HCT116 (cell line): ENCODE data around the gene LRP4. TPM values are rescaled to one million over a fixed set of nuclear protein-coding genes. Genes with fewer than 3 reads are reported as not detected.

Experiments
- ATAC-seq: fragments of 200-7000 bp; cut with Tn5 transposase; 2 replicates; pipeline ENCODE4 v1.9.1; 2020; ENCODE audit warnings: mild to moderate bottlenecking, moderate library complexity
- BruUV-seq: library from RNA; stranded (reverse); fragments of 400-500 nt; replicated peaks from 2 replicates; lab custom pipeline; 2021; lab: Mats Ljungman, UMichigan
- CTCF ChIA-PET: fragments of 300-600 bp; sonication (Branson Sonifier 250); formaldehyde crosslinking; loops from one replicate; lab custom pipeline; 2021; ENCODE audit warnings: antibody characterized with exemption; lab: Charles Lee
- POLR2A ChIA-PET: fragments of 300-600, 350-600 bp; sonication (Branson Sonifier 250); formaldehyde crosslinking; loops from one replicate; lab custom pipeline; 2021; ENCODE audit warnings: antibody characterized with exemption; lab: Charles Lee
- RAD21 ChIA-PET, 2 experiments: fragments of 300-600 bp; sonication (Branson Sonifier 250); formaldehyde crosslinking; loops; one replicate each; lab custom pipeline; 2023; ENCODE audit warnings: low total read pairs in 2 of 2; ENCODE audit not compliant: uncharacterized antibody in 2 of 2, unreplicated experiment in 2 of 2, low non-redundant PET in 1 of 2; lab: Charles Lee
- DNase-seq: peaks from one replicate; pipeline ENCODE4 v3.0.0-alpha.2; 2010; ENCODE audit warnings: low read depth, low spot score
- H2AFZ ChIP-seq: fragments of 200-600 bp; shearing (Covaris generic), sonication (generic); 2 replicates; pipeline ENCODE4 v1.6.1; 2017; ENCODE audit warnings: low read depth, mixed run types, mixed read lengths, antibody characterized with exemption, low read length; ENCODE audit not compliant: poor library complexity, severe bottlenecking
- H3K27ac ChIP-seq: 2 replicates; pipeline ENCODE4 v1.5.1; 2012; ENCODE audit warnings: low read depth, low read length
- H3K27me3 ChIP-seq: fragments of 200-600 bp; sonication (generic); 2 replicates; pipeline ENCODE4 v1.6.1; 2016; ENCODE audit warnings: mixed run types, low read length, mixed read lengths; ENCODE audit not compliant: insufficient read depth
- H3K36me3 ChIP-seq, 2 experiments: fragments of 200-500 bp in 1 of 2; fragments of 200-600 bp in 1 of 2; sonication (Bioruptor generic) in 1 of 2; sonication (generic) in 1 of 2; 2 replicates each; pipeline versions ENCODE4 v1.5.1 to v1.6.1; 2014 to 2016; ENCODE audit warnings: low read length in 2 of 2, inconsistent platforms in 1 of 2, mixed read lengths in 1 of 2, mixed run types in 1 of 2; ENCODE audit not compliant: insufficient read depth in 2 of 2, control insufficient read depth in 1 of 2
- H3K4me1 ChIP-seq, 2 experiments: fragments of 200-600 bp in 1 of 2; sonication (generic) in 1 of 2; 2 replicates each; pipeline versions ENCODE4 v1.5.1 to v1.6.1; 2012 to 2017; ENCODE audit warnings: low read length in 2 of 2, inconsistent platforms in 1 of 2, mild to moderate bottlenecking in 1 of 2, mixed read lengths in 1 of 2, mixed run types in 1 of 2, moderate library complexity in 1 of 2; ENCODE audit not compliant: insufficient read depth in 2 of 2, control insufficient read depth in 1 of 2
- H3K4me2 ChIP-seq: fragments of 200-600 bp; sonication (generic); 2 replicates; pipeline ENCODE4 v1.6.1; 2017; ENCODE audit warnings: mixed run types, low read length, mixed read lengths
- H3K4me3 ChIP-seq, 2 experiments: fragments of 200-600 bp in 1 of 2; sonication (generic) in 1 of 2; replicated peaks in 1 of 2; 2 replicates each; pipeline ENCODE4 v1.5.1; 2011 to 2016; ENCODE audit warnings: low read length in 2 of 2, control low read depth in 1 of 2, low read depth in 1 of 2, mild to moderate bottlenecking in 1 of 2, mixed read lengths in 1 of 2, mixed run types in 1 of 2
- H3K79me2 ChIP-seq: fragments of 200-600 bp; sonication (generic); 2 replicates; pipeline ENCODE4 v1.6.1; 2017; ENCODE audit warnings: mild to moderate bottlenecking, mixed run types, low read length, moderate library complexity, mixed read lengths; ENCODE audit not compliant: insufficient read depth
- H3K9ac ChIP-seq: fragments of 200-600 bp; sonication (generic); 2 replicates; pipeline ENCODE4 v1.6.1; 2016; ENCODE audit warnings: low read length, mixed read lengths
- H3K9me2 ChIP-seq: fragments of 200-600 bp; sonication (generic), shearing (Covaris generic); 2 replicates; pipeline ENCODE4 v1.6.1; 2017; ENCODE audit warnings: mixed run types, mild to moderate bottlenecking, moderate library complexity; ENCODE audit not compliant: insufficient read depth
- H3K9me3 ChIP-seq, 2 experiments: fragments of 200-500 bp in 1 of 2; fragments of 200-600 bp in 1 of 2; sonication (Bioruptor generic) in 1 of 2; sonication (generic) in 1 of 2; 2 replicates each; pipeline ENCODE4 v1.6.1; 2014 to 2017; ENCODE audit warnings: low read length in 2 of 2, mixed read lengths in 2 of 2, inconsistent platforms in 1 of 2, low read depth in 1 of 2, mild to moderate bottlenecking in 1 of 2, mixed run types in 1 of 2, moderate library complexity in 1 of 2; ENCODE audit not compliant: control insufficient read depth in 1 of 2, insufficient read depth in 1 of 2
- H4K20me1 ChIP-seq: fragments of 200-600 bp; sonication (generic), shearing (Covaris generic); 2 replicates; pipeline ENCODE4 v1.6.1; 2017; ENCODE audit warnings: mixed run types, mild to moderate bottlenecking, moderate library complexity; ENCODE audit not compliant: insufficient read depth
- CEBPB ChIP-seq: IDR thresholded peaks from 2 replicates; pipeline ENCODE4 v1.6.1; 2012; ENCODE audit warnings: low read depth
- ELF1 ChIP-seq: IDR thresholded peaks from 2 replicates; pipeline ENCODE4 v1.6.1; 2012; ENCODE audit warnings: low read depth, borderline replicate concordance
- EZH2 ChIP-seq: fragments of 200-600 bp; sonication (generic); IDR thresholded peaks from 2 replicates; pipeline ENCODE4 v1.6.1; 2017; ENCODE audit warnings: antibody characterized with exemption, mixed run types
- EZH2phosphoT487 ChIP-seq: fragments of 200-600 bp; IDR thresholded peaks from 2 replicates; pipeline ENCODE4 v1.6.1; 2018; ENCODE audit warnings: antibody characterized with exemption, borderline replicate concordance
- POLR2AphosphoS5 ChIP-seq: IDR thresholded peaks from 2 replicates; pipeline ENCODE4 v1.6.1; 2011; ENCODE audit warnings: mild to moderate bottlenecking, low read depth, low read length, moderate library complexity
- SIN3A ChIP-seq: IDR thresholded peaks from 2 replicates; pipeline ENCODE4 v1.6.1; 2012; ENCODE audit warnings: low read depth
- TCF7L2 ChIP-seq: IDR thresholded peaks from 2 replicates; pipeline ENCODE4 v1.7.0; 2011; ENCODE audit warnings: borderline replicate concordance, inconsistent platforms; ENCODE audit not compliant: insufficient read depth, insufficient read length; ENCODE audit errors: extremely low read depth
- YY1 ChIP-seq: IDR thresholded peaks from 2 replicates; pipeline ENCODE4 v1.6.1; 2011; ENCODE audit warnings: low read length, low read depth, moderate library complexity, mild to moderate bottlenecking; ENCODE audit not compliant: insufficient replicate concordance; ENCODE audit errors: extremely low read depth
- ZFX ChIP-seq: fragments of 450-650 bp; IDR thresholded peaks from 2 replicates; pipeline ENCODE4 v1.6.1; 2017
- ZNF274 ChIP-seq: fragments of 200-500 bp; sonication (Bioruptor generic); IDR thresholded peaks from 2 replicates; pipeline ENCODE4 v1.6.1; 2014; ENCODE audit warnings: mild to moderate bottlenecking, low read depth, low read length, inconsistent platforms
- intact Hi-C: fragments of 100-400 bp; cut with micrococcal nuclease; formaldehyde crosslinking; loops from 2 replicates; pipeline ENCODE4 v1.10.0; 2022
- total RNA-seq: library from RNA; stranded (reverse); gene quantifications from one replicate; pipeline ENCODE4 v1.2.1, GENCODE V29; 2021; ENCODE audit not compliant: unreplicated experiment
- TF ChIP-seq, protein P1 (sequence below), 3 experiments: fragments of 200-600 bp in 1 of 3; sonication (generic) in 1 of 3; IDR thresholded peaks in 2 of 3; conservative IDR thresholded peaks in 1 of 3; 2 replicates each; pipeline ENCODE4 v1.5.1; 2012 to 2017; ENCODE audit warnings: low read depth in 2 of 3, low read length in 2 of 3, antibody characterized with exemption in 1 of 3, borderline replicate concordance in 1 of 3, control low read depth in 1 of 3, mild to moderate bottlenecking in 1 of 3, mixed read lengths in 1 of 3, mixed run types in 1 of 3, moderate library complexity in 1 of 3; ENCODE audit not compliant: insufficient read depth in 1 of 3

LRP4 gene
- total RNA-seq, 1 experiment from 2014 or later: 7.4 TPM

DNA sequence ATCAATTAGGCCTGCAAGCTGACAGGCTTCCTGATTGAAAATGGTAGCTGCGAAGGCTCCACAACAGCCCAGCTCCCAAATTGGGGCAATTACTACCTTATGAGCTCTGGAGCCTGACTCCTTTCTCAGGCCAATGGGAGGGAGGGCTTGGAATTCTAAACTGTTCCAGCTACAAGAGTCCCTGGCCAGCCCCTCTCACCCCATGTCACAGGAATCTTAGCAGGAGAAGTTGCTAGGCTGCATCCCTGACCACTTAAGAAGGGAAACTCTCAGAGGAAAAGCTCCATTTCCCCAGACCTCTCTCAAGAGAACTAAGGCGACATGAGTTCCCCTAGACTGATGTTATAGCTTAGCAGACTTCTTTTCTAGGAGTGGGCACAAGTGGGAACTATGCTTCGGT lies 4.9 kb downstream of the LRP4 start:
- ChIA-PET POLR2A (interaction anchor here (0.5 kb wide), 1 partner anchor 21 kb away, joined by 3 read pairs; no protein-coding TSS in a partner anchor), CTCF (interaction anchor here (3.6 kb wide), 1 partner anchor 239 kb away, joined by 11 read pairs; no protein-coding TSS in a partner anchor), RAD21 (no interaction called here)
- H4K20me1 ChIP-seq: no peaks in the 10 kb centered on the region
- H3K4me2 ChIP-seq: no peak overlapping the region
- no peak overlapping the region for H3K9ac ChIP-seq
- H3K9me2 ChIP-seq: no peaks in the 10 kb centered on the region
- no peaks in the 10 kb centered on the region for H3K27me3 ChIP-seq
- BruUV-seq: no TSS peak
- TF ChIP-seq ZFX (no peak), EZH2phosphoT487 (no peak), CEBPB (no peak), YY1 (no peak), ZNF274 (no peak), ELF1 (no peak), SIN3A (no peak), POLR2AphosphoS5 (no peak), TCF7L2 (no peak), EZH2 (no peak)
- TF ChIP-seq, protein P1, sequence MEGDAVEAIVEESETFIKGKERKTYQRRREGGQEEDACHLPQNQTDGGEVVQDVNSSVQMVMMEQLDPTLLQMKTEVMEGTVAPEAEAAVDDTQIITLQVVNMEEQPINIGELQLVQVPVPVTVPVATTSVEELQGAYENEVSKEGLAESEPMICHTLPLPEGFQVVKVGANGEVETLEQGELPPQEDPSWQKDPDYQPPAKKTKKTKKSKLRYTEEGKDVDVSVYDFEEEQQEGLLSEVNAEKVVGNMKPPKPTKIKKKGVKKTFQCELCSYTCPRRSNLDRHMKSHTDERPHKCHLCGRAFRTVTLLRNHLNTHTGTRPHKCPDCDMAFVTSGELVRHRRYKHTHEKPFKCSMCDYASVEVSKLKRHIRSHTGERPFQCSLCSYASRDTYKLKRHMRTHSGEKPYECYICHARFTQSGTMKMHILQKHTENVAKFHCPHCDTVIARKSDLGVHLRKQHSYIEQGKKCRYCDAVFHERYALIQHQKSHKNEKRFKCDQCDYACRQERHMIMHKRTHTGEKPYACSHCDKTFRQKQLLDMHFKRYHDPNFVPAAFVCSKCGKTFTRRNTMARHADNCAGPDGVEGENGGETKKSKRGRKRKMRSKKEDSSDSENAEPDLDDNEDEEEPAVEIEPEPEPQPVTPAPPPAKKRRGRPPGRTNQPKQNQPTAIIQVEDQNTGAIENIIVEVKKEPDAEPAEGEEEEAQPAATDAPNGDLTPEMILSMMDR (IDR thresholded peaks at IDR 0.05 in 2 of 3, conservative IDR thresholded peaks at IDR 0.05 in 1 of 3; ENCODE audit: borderline replicate concordance in 1 of 3, insufficient read depth in 1 of 3, low read depth in 2 of 3, low read length in 2 of 3): no peak
- no peak overlapping the region for H2AFZ ChIP-seq
- DNase-seq (no peak), ATAC-seq (no peak)
- H3K9me3 ChIP-seq: no peaks in the 10 kb centered on the region
- no peak overlapping the region for H3K4me3 ChIP-seq
- peaks cover 4 to 10% of the 10 kb centered on the region in 2 experiments; a peak in 1 of 4 replicates for H3K4me1 ChIP-seq
- H3K27ac ChIP-seq: no peak overlapping the region
- no peaks in the 10 kb centered on the region for H3K36me3 ChIP-seq
- intact Hi-C loops: no loop called here
- no peaks in the 10 kb centered on the region for H3K79me2 ChIP-seq
